Measurements from ENCODE around the gene ADM.

GRCh38 chr11:10322401-10322800 lies 17.5 kb downstream of the ADM start:
- no peak for TF ChIP-seq CTCF (IDR thresholded peaks at IDR 0.05; ENCODE audit: insufficient read depth, low read length, poor library complexity, severe bottlenecking)
- TF ChIP-seq EZH2phosphoT487 (conservative IDR thresholded peaks at IDR 0.05; ENCODE audit: low read length) = no peak

All from SU-DHL-6 (cell line).